NT2/D1 (cell line): Measurements from ENCODE around the gene TRPV4.

Experiments used
- DNase-seq: peaks from one replicate; pipeline ENCODE4 v3.0.0-alpha.2; 2011; ENCODE audit warnings: low read depth, low spot score
- H3K27me3 ChIP-seq: 2 replicates; pipeline ENCODE4 v1.6.0; 2011; ENCODE audit warnings: mild to moderate bottlenecking; ENCODE audit not compliant: insufficient read length, insufficient read depth
- H3K36me3 ChIP-seq: 2 replicates; pipeline ENCODE4 v1.6.1; 2011; ENCODE audit warnings: mild to moderate bottlenecking, low read length, mixed read lengths; ENCODE audit not compliant: insufficient read depth, insufficient read length
- H3K4me1 ChIP-seq: 2 replicates; pipeline ENCODE4 v1.5.1; 2011; ENCODE audit not compliant: insufficient read depth, insufficient read length
- H3K4me3 ChIP-seq: 2 replicates; pipeline ENCODE4 v1.5.1; 2011; ENCODE audit warnings: low read depth; ENCODE audit not compliant: insufficient read length
- H3K9ac ChIP-seq: 2 replicates; pipeline ENCODE4 v1.6.0; 2011; ENCODE audit warnings: low read depth; ENCODE audit not compliant: insufficient read length
- H3K9me3 ChIP-seq: 2 replicates; pipeline ENCODE4 v1.5.1; 2011; ENCODE audit warnings: mild to moderate bottlenecking, low read length; ENCODE audit not compliant: insufficient read depth
- SUZ12 ChIP-seq: IDR thresholded peaks from 2 replicates; pipeline ENCODE4 v1.6.1; 2011; ENCODE audit not compliant: insufficient read length, insufficient read depth; ENCODE audit errors: extremely low read depth
- YY1 ChIP-seq: IDR thresholded peaks from 2 replicates; pipeline ENCODE4 v1.6.1; 2011; ENCODE audit not compliant: insufficient read length, insufficient read depth
- ZNF274 ChIP-seq: IDR thresholded peaks from 2 replicates; pipeline ENCODE4 v1.6.1; 2011; ENCODE audit warnings: mild to moderate bottlenecking, low read depth, low read length

TRPV4 gene

DNA sequence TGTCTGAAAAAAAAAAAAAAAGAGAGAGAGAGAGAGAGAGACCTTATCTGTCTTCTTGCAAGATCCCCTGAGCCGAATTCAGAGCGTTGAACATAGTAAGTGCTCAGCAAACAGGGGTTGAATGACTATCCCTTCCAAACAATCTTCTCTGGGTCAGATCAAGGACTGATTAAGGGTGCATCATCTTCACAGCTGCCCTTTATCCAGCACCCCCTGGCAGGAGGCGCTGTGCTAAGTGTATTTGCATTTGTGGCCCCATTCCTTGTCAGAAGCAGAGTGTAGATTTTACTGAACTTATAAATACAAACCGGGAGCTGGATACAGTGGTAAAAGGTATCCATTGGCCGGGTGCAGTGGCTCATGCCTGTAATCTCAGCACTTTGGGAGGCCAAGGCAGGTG, 8.8 kb upstream of the TRPV4 start:
- TF ChIP-seq ZNF274 (no peak), SUZ12 (no peak), YY1 (no peak)
- Histone ChIP-seq H3K4me1 (peaks cover 14% of the 10 kb centered on the region), H3K9ac (no peak overlapping the region), H3K4me3 (no peak overlapping the region), H3K36me3 (no peaks in the 10 kb centered on the region), H3K9me3 (no peaks in the 10 kb centered on the region), H3K27me3 (no peaks in the 10 kb centered on the region)
- DNase-seq, result no peak

DNA sequence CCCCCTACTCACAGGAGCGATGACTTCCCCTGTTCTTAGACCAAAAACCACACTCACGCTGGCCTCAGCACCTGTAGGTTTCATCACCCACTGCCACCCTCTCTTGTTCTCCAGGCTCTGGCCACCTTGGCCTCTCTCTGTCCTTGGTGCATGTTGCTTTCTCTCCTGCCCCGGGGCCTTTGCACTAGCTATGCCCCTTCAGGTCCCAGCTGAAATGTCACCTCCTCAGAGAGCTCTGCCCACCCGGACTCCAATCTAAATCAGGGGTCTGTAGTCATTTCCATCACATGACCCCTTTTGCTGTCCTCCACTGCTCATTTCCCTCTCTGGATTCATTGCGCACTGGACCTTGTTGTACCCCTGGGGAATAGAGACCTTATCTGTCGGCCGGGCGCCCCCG, 8.2 kb upstream of the TRPV4 start:
- no peak for TF ChIP-seq YY1
- no peak for TF ChIP-seq SUZ12
- TF ChIP-seq ZNF274, result no peak
- H3K27me3 ChIP-seq, result no peaks in the 10 kb centered on the region
- H3K9ac ChIP-seq, result no peak overlapping the region
- no peak for DNase-seq
- no peaks in the 10 kb centered on the region for H3K9me3 ChIP-seq
- no peak overlapping the region for H3K4me3 ChIP-seq
- H3K4me1 ChIP-seq, result peaks cover 14% of the 10 kb centered on the region
- no peaks in the 10 kb centered on the region for H3K36me3 ChIP-seq

DNA sequence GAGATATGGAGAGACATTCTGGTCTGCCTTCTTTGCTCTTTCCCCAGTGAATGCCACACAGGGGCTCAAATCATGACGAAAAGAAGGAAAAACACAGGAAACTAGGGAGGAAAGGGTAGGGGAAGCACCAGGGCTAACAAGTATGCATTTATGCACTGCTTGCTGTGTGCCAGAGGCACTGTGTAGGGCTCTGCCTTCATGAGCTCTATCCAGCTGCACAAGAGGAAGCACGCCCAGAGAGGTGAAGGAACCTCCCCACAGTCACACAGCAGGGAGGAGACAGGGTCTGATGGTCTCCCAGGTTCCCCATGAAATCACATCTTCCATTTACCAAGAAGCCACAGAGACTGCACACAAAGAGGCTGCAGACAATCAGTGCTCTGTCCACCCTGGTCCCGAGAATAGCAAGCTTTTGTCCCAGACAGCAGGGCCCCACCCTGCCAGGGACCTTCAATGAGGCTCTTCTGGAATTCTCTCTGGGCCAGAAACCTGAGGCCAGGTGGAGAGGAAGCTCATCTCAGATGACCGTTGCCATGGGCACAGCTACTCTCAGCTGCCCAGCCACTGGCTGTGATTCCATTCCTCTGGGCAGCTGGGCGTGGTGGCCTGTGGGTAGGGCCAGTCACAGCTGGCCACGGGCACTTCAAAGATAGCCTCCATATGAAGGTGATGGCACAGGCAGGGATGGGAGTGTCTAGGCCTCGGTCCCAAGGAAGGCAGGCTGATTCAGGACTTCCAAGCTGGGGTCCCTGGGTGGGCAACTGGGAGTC, 7.3 kb upstream of the TRPV4 start:
- TF ChIP-seq SUZ12 (no peak), YY1 (no peak)
- no peaks in the 10 kb centered on the region for H3K36me3 ChIP-seq
- no peaks in the 10 kb centered on the region for H3K9me3 ChIP-seq
- peaks cover 14% of the 10 kb centered on the region for H3K4me1 ChIP-seq
- no peak overlapping the region for H3K4me3 ChIP-seq
- H3K27me3 ChIP-seq, result no peaks in the 10 kb centered on the region
- H3K9ac ChIP-seq, result no peak overlapping the region
- no peak for DNase-seq

- no peaks in the 10 kb centered on the region for H3K36me3 ChIP-seq
- H3K4me3 ChIP-seq, result no peak overlapping the region
- H3K9ac ChIP-seq, result no peak overlapping the region
- TF ChIP-seq YY1 (no peak), SUZ12 (no peak), ZNF274 (no peak)
- peaks cover 14% of the 10 kb centered on the region for H3K4me1 ChIP-seq
- no peaks in the 10 kb centered on the region for H3K27me3 ChIP-seq
- H3K9me3 ChIP-seq, result no peaks in the 10 kb centered on the region
- DNase-seq, result no peak
These were observed 6.2 kb upstream of the TRPV4 start for GRCh38 chr12:109839444-109839843.

DNA sequence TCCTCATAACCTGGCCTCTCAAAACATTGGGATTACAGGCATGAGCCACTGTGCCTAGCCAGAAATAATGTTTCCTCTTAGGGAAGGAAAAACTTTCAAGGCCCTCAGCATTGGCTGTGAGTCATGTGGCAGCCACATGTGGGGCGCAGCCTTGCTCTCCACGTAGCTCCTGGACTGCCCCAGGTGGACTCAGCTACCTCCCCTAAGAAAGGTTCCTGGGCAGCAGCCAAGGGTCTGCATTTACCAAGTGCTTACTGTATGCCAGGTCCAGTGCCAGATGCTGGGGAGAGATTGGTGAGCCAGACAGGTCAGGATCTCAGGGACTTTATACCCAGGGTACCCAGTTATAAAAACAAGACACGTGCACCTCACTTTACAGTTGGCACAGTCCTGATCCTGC, 3.7 kb upstream of the TRPV4 start:
- peaks cover 17% of the 10 kb centered on the region for H3K4me1 ChIP-seq
- H3K27me3 ChIP-seq, result no peaks in the 10 kb centered on the region
- no peak for DNase-seq
- H3K9ac ChIP-seq, result no peak overlapping the region
- no peaks in the 10 kb centered on the region for H3K9me3 ChIP-seq
- no peaks in the 10 kb centered on the region for H3K36me3 ChIP-seq
- no peak overlapping the region for H3K4me3 ChIP-seq
- TF ChIP-seq YY1, result no peak
- no peak for TF ChIP-seq SUZ12

DNA sequence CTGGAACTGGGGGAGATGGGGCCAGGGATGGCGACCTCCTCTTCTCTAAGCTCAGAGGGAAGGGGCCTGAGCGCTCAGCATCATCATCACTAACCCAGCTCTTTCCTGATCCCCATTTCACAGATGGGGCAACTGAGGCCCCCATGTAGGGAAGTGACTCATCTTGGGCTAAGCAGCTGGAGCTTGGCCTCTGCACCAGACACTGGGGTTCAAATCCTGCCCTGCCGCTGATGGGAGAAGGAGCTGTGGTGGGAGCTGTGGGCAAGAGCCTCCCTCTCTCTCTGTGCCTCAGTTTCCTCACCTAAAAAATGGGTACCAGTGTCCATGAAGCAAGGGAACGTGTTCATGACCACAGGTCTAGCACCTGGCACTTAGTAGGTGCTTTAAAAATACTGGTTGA, 2.6 kb upstream of the TRPV4 start:
- Histone ChIP-seq H3K9me3 (no peaks in the 10 kb centered on the region), H3K4me3 (no peak overlapping the region), H3K36me3 (no peaks in the 10 kb centered on the region), H3K9ac (no peak overlapping the region), H3K27me3 (no peaks in the 10 kb centered on the region), H3K4me1 (peaks cover 12% of the 10 kb centered on the region)
- DNase-seq, result no peak
- no peak for TF ChIP-seq ZNF274
- no peak for TF ChIP-seq SUZ12
- no peak for TF ChIP-seq YY1

DNA sequence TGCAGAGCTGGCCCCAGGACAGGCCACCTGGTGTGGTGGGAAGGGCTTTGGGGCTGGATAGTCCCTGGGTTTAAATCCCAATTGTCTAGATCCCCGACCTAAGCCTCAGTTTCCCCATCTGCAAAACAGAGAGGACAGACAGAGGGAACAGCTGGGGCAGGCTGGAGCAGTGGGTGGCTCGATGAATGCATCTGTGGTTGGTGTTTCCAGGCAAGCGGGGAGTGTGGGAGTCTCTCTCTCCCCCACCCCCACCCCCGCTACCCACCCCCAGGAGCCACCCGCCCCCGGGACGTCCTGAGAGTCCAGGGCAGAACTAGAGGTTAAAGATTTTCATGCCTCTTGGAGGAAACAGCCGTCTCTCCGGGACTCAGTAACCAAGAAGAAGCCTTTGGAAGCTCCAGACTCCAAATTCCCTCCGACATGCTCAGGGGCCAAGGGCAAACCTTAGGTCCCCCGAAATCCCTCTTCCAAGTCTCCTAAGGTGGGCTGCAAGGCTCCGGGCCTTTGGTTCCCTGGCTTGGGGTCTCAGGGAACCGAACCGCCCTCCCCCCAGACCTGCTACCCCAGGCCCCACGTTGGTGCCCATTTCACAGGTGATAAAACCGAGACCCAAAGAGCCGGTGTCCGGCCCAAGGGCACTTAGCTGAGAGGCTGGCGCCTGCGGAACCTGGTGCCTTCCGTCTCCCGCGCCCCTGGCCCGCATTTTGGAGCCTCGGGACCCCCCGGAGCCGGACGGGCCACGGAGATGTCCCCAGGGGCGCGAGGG, 474 bp downstream of the TRPV4 start:
- Histone ChIP-seq H3K36me3 (no peaks in the 10 kb centered on the region), H3K4me1 (peaks cover 3% of the 10 kb centered on the region), H3K4me3 (peak overlapping the region; percentile 65), H3K9me3 (no peaks in the 10 kb centered on the region), H3K9ac (peak overlapping the region; percentile 68), H3K27me3 (no peaks in the 10 kb centered on the region)
- TF ChIP-seq YY1 (no peak), ZNF274 (no peak), SUZ12 (no peak)
- DNase-seq, result no peak
